Fibroblast of skin of scalp (primary cell): ENCODE results near the gene CLN5. TPM values are rescaled to one million over a fixed set of nuclear protein-coding genes. Genes with fewer than 3 reads are reported as not detected.
"Not testable (repeated sequence)": the region's sequence is repeated elsewhere in the genome, so short reads cannot be mapped to it uniquely, and the experiment has no call there.

ENCODE experiments used
- DNase-seq: peaks from one replicate; pipeline ENCODE4 v3.0.0-alpha.2; 2013
- polyA plus RNA-seq, 2 experiments: library from polyadenylated mRNA; unstranded; fragments of 120-200 nt; gene quantifications; one replicate each; pipeline ENCODE4 v1.2.1, GENCODE V29; 2013; ENCODE audit not compliant: insufficient read length in 2 of 2

Gene CLN5
- polyA plus RNA-seq (2013, experiment 1 of 2; ENCODE audit: insufficient read length), result 17.9 TPM
- polyA plus RNA-seq (2013, experiment 2 of 2; ENCODE audit: insufficient read length), result 20.2 TPM

GRCh38 chr13:76991796-76992547 is at the start of gene CLN5:
CLN5 (plus strand) TSS chr13:76992081; CDS start chr13:76992099, 18 bp downstream.
- DNase-seq, result peak; percentile 93

GRCh38 chr13:76942363-76942762 is 49.5 kb upstream of the CLN5 start:
- no peak for DNase-seq

- DNase-seq, result no peak
Measured at GRCh38 chr13:76943646-76944045, 48.2 kb upstream of the CLN5 start.

- DNase-seq, result peak; percentile 56
Measured at GRCh38 chr13:76944456-76944855, 47.4 kb upstream of the CLN5 start.

GRCh38 chr13:76948149-76948548 is 43.7 kb upstream of the CLN5 start, which contains the start of gene ACOD1:
ACOD1 (plus strand) TSS chr13:76948511; CDS start chr13:76948559, 48 bp downstream.
- no peak for DNase-seq

- DNase-seq, result no peak
Measured at GRCh38 chr13:76950101-76950500, 41.8 kb upstream of the CLN5 start.

GRCh38 chr13:76953968-76954367 is 37.9 kb upstream of the CLN5 start:
- no peak for DNase-seq

- DNase-seq, result no peak
Measured at GRCh38 chr13:76954538-76954937, 37.3 kb upstream of the CLN5 start.

GRCh38 chr13:76955193-76955592 is 36.7 kb upstream of the CLN5 start:
- DNase-seq, result no peak

- DNase-seq, result no peak
Measured at GRCh38 chr13:76955661-76956060, 36.2 kb upstream of the CLN5 start.

GRCh38 chr13:76958841-76959432 is 32.9 kb upstream of the CLN5 start:
- DNase-seq, result no peak

- not testable (repeated sequence) for DNase-seq
Measured at GRCh38 chr13:76959734-76960133, 32.1 kb upstream of the CLN5 start.

GRCh38 chr13:76965759-76966421 is 26.0 kb upstream of the CLN5 start:
- DNase-seq, result peak; percentile 79

GRCh38 chr13:76967031-76967430 is 24.9 kb upstream of the CLN5 start:
- no peak for DNase-seq

GRCh38 chr13:76968041-76968440 is 23.8 kb upstream of the CLN5 start:
- no peak for DNase-seq

- no peak for DNase-seq
Measured at GRCh38 chr13:76969488-76970365, 22.2 kb upstream of the CLN5 start.

- no peak for DNase-seq
Measured at GRCh38 chr13:76971215-76971614, 20.7 kb upstream of the CLN5 start.

- no peak for DNase-seq
Measured at GRCh38 chr13:76971851-76972829, 19.7 kb upstream of the CLN5 start.

- DNase-seq, result no peak
Measured at GRCh38 chr13:76973920-76974617, 17.8 kb upstream of the CLN5 start.

- DNase-seq, result no peak
Measured at GRCh38 chr13:76974618-76974975, 17.3 kb upstream of the CLN5 start.

GRCh38 chr13:76975863-76976262 is 16.0 kb upstream of the CLN5 start:
- no peak for DNase-seq
